ENCODE measurements around the gene DNAAF8. TPM values are rescaled to one million over a fixed set of nuclear protein-coding genes. Genes with fewer than 3 reads are reported as not detected.

Gene DNAAF8
- total RNA-seq, 2 donors from 2014 or later, result 0.61 to 0.69 TPM

DNA sequence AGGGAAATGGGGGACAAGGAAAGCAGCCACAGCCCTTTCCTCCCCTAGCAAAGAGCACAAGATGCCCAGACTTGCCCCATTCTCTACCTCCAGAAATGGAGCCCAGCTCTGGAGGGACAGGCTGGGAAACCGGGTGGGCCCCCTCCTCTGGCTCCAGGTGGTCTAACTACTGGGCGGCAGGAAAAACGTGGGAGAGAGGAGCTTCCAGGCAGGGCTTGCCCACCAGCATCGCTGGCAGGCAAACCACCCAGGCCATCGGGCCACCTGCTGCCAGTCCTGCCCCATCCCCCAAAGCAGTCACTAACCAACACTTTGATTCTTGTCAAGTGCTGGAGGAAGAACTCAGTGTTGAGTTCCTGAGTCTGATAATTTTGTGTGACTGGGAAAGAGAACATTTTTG is 15.9 kb upstream of the DNAAF8 start:
- intact Hi-C loops (cut with DNase I), result no loop called here
- peaks cover 4% of the 10 kb centered on the region for H3K36me3 ChIP-seq
- H3K4me1 ChIP-seq, result no peaks in the 10 kb centered on the region
- H3K4me3 ChIP-seq, result no peak overlapping the region
- no peak overlapping the region for H3K27ac ChIP-seq
- H3K9ac ChIP-seq (ENCODE audit: low read depth in 2 of 2, low read length in 2 of 2), result no peak overlapping the region
- H3K27me3 ChIP-seq, result no peaks in the 10 kb centered on the region
- H3K9me3 ChIP-seq, result no peaks in the 10 kb centered on the region
- TF ChIP-seq CTCF (IDR thresholded peaks at IDR 0.05), result no peak
- no peak for DNase-seq

DNA sequence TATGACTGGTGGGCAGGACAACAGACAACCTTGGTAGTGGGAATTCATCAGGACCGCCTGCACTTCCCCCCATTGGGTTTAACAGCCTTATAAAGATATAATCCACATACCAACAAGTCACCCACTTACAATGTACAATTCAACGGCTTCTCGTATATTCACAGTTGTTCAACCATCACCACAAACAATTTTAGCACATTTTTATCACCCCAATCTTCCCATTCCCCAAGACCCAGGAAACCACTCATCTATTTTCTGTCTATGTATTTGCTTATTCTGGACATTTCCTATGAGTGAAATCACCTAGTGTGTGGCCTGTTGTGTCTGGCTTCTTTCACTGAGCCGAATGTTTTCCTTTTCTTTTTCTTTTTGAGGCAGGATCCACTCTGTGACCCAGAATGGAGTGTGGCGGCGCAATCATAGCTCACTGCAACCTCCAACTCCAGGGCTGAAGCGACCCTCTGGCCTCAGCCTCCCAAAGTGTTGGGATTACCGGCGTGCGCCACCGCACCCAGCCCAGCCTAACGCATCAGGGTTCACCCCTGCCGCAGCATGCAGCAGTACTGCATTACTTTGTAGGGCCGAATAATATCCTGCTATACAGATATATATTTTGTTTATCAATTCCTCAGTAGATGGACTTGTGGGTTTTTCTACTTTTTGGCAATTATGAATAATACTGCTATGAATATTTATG is 11.1 kb upstream of the DNAAF8 start:
- no peaks in the 10 kb centered on the region for H3K36me3 ChIP-seq
- no peak overlapping the region for H3K27ac ChIP-seq
- H3K9me3 ChIP-seq, result no peaks in the 10 kb centered on the region
- H3K27me3 ChIP-seq, result no peaks in the 10 kb centered on the region
- intact Hi-C loops (cut with DNase I), result no loop called here
- DNase-seq, result no peak
- H3K9ac ChIP-seq (ENCODE audit: low read depth in 2 of 2, low read length in 2 of 2), result peak overlapping the region in 1 of 2 donors; percentile 35
- no peak overlapping the region for H3K4me3 ChIP-seq
- TF ChIP-seq CTCF (IDR thresholded peaks at IDR 0.05), result no peak
- H3K4me1 ChIP-seq, result no peaks in the 10 kb centered on the region

- H3K4me3 ChIP-seq, result no peak overlapping the region
- no peaks in the 10 kb centered on the region for H3K36me3 ChIP-seq
- no peak for TF ChIP-seq CTCF (IDR thresholded peaks at IDR 0.05)
- DNase-seq, result no peak
- H3K9me3 ChIP-seq, result no peaks in the 10 kb centered on the region
- H3K4me1 ChIP-seq, result no peaks in the 10 kb centered on the region
- H3K9ac ChIP-seq (ENCODE audit: low read depth in 2 of 2, low read length in 2 of 2), result no peak overlapping the region
- intact Hi-C loops (cut with DNase I), result no loop called here
- H3K27me3 ChIP-seq, result no peaks in the 10 kb centered on the region
- H3K27ac ChIP-seq, result no peak overlapping the region
These were observed 9.6 kb upstream of the DNAAF8 start for GRCh38 chr16:4724661-4725270.

DNA sequence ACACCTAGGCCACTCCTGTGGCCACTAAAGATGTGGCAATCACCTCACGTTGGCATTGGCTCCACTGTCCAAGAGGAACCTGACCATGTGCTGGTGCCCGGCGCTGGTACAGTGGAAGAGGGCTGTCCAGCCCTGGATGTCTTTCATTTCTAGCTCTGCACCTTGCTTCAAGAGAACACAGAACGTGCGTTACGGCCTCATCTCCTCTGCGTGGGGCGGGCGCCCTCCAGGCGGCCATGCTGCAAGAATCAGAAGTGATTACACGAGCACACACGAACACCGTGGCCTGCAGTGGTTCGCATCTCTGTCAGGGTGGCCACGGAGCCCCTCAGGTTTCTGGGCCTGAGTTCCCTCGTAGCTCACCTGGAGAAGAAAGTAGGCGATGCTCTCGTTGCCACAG is 7.7 kb upstream of the DNAAF8 start:
- H3K36me3 ChIP-seq, result no peaks in the 10 kb centered on the region

DNA sequence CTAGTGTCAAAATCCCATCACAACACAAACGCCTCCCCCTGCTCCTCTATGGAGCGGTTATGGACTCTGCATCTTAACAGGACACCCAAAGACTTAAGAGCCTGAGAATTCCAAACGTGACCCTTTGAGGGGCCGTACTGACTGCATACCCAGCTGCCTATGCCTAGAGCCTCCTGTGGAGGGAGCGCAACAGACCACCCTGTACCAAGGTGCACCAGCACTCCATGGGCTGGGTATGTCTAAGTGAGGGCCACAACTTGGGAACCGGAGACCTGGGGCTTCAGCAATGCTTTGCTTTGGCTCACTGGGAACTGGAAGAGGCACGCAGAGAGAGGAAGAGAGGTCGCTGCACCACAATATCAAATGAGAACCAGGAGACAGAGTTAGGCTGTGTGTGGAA is 5.7 kb upstream of the DNAAF8 start:
- Histone ChIP-seq H3K9ac (ENCODE audit: low read depth in 2 of 2, low read length in 2 of 2) (no peak overlapping the region), H3K27ac (no peak overlapping the region), H3K36me3 (no peaks in the 10 kb centered on the region), H3K4me1 (no peaks in the 10 kb centered on the region), H3K27me3 (no peaks in the 10 kb centered on the region), H3K9me3 (no peaks in the 10 kb centered on the region), H3K4me3 (no peak overlapping the region)
- intact Hi-C loops (cut with DNase I), result no loop called here
- DNase-seq, result no peak
- TF ChIP-seq CTCF (IDR thresholded peaks at IDR 0.05), result no peak

More for the DNA sequence above, 7.7 kb upstream of the DNAAF8 start:
- intact Hi-C loops (cut with DNase I), result no loop called here
- TF ChIP-seq CTCF (IDR thresholded peaks at IDR 0.05), result no peak
- Histone ChIP-seq H3K27ac (no peak overlapping the region), H3K4me1 (no peaks in the 10 kb centered on the region), H3K9me3 (no peaks in the 10 kb centered on the region), H3K27me3 (no peaks in the 10 kb centered on the region), H3K9ac (ENCODE audit: low read depth in 2 of 2, low read length in 2 of 2) (no peak overlapping the region), H3K4me3 (no peak overlapping the region)
- no peak for DNase-seq

All from colonic mucosa (tissue), 4 donors.